GM10847 (cell line): ENCODE results near the gene MMP24OS.

Experiments used
- POLR2A ChIP-seq: IDR thresholded peaks from 2 replicates; pipeline ENCODE4 v1.6.1; 2011; ENCODE audit not compliant: insufficient read length; ENCODE audit errors: extremely low read depth

Gene MMP24OS

DNA sequence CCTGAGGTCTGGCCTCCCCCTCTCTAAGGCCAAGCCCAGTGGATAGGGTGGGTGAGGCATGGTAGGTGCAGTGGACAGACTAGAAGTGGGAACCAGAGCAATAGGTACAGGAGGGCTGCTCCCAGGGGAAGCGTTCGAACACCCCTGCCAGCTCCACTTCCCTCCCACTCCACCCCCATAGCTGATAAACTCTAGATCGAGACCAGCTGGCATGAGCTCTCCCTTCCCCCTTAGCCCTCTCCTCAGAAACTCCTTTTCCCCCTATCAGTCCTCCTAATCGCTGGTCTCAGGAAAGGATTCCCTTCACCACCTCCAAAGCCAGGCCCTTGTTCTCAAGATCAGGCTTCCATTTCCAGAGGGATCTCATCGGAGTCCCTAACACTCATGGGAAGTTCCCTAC, 20.3 kb upstream of the MMP24OS start:
- no peak for TF ChIP-seq POLR2A

DNA sequence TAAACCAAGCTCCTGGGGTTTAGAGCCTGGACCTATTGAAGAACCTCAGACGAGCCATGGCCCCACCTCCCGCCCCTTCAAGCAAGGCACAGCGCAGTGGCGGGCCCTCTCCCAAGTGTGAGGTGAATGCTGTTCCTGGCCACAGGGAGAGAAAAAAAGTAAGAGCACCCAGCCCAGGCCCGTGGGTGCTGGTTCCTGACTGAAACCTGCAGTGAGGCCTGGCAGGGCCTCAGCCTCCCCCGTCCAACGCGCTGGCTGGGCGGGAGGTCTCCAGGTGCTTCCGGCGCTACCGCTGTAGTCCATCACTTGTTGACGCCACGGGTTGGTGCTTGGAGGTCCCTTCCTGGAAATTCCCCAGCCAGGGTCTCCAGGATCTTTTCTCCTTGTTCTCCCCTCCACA, 19.8 kb upstream of the MMP24OS start:
- TF ChIP-seq POLR2A = no peak

- no peak for TF ChIP-seq POLR2A
These were observed 19.2 kb upstream of the MMP24OS start for GRCh38 chr20:35297155-35297554.

GRCh38 chr20:35296101-35296554, 18.2 kb upstream of the MMP24OS start:
- TF ChIP-seq POLR2A = no peak

DNA sequence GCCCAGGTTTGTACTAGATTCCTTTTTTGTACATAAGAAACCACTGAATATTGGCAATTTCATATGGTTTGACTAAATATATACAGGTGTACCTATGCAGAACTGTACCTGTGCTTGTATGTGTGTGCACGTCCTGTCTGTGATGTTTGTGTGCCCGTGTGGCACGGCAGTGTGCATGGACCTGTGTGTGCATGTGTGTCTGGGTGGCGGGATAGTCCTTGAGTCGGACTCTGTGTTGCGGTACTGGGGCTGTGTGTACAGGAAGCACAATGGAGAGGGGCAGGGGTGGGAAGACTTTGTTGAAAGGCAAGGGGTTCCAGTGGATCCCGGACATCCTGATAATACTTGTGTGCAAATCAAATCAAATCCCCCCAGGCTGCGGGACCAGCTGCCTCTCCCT, 17.8 kb upstream of the MMP24OS start:
- TF ChIP-seq POLR2A = no peak

DNA sequence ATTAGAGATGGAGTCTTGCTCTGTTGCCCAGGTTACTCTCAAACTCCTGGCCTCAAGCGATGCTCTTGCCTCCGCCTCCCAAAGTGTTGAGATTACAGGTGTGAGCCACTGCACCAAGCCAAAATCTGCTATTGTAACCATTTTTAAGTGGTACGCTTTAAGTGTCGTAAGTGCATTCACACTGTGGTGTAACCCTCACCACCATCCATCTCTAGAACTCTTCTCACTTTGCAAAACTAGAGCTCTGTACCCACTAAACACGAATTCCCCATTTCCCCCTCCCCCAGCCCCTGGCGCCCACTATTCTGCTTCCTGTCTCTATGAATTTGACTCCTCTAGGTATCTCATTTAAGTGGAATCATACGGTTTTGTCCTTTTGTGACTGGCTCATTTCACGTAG, 17.1 kb upstream of the MMP24OS start:
- TF ChIP-seq POLR2A = no peak

- no peak for TF ChIP-seq POLR2A
These were observed 16.4 kb upstream of the MMP24OS start for GRCh38 chr20:35294293-35294685.

DNA sequence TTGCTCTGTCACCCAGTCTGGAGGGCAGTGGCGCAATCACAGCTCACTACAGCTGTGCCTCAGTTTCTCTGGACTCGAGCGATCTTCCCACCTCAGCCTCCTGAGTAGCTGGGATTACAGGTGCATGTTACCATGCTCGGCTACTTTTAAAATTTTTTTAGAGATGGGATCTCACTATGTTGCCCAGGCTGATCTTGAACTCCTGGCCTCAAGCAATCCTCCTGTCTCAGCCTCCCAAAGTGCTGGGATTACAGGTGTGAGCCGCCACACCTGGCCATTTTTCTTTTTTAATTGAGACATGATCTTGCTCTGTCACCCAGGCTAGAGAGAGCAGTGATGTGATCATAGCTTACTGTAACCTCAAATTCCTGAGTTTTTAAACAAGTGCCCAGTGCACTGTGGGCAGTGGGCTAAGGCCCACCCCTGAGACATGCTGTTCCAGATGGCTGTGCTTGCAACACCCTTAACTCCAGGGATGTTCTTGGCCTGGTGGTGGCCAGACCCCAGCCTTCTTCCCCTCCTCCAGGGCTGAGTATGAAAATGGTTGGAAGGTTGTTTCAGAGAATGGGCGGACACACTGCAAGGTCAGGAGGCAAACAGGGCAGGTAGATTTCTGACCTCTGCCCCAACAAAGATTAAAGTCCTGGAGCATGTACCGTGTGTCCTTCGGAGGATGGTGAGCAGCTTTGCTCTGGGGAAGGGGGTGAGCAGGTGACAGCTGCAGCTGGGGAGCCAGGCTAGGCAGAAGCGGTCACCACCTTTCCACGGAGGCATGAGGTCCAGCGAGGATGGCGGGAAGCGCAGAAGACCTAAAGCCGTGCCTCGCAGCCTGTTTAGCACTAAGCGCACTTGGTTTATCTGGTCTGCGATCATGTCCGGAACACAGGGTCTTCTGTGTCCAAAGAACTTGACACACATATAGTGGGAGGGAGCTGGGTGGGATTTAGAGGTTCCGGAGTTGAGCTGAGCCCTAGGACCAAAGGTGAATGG, 15.7 kb upstream of the MMP24OS start:
- no peak for TF ChIP-seq POLR2A

GRCh38 chr20:35292504-35293285, 14.8 kb upstream of the MMP24OS start:
- no peak for TF ChIP-seq POLR2A

GRCh38 chr20:35291654-35292503, 14.0 kb upstream of the MMP24OS start, which contains the start of gene FAM83C:
FAM83C (minus strand) TSS chr20:35292425; CDS start chr20:35292304, 121 bp downstream.
- no peak for TF ChIP-seq POLR2A

GRCh38 chr20:35290887-35291417, 13.0 kb upstream of the MMP24OS start:
- no peak for TF ChIP-seq POLR2A

- TF ChIP-seq POLR2A = no peak
These were observed 12.4 kb upstream of the MMP24OS start for GRCh38 chr20:35290186-35290886.

- TF ChIP-seq POLR2A = no peak
These were observed 10.6 kb upstream of the MMP24OS start for GRCh38 chr20:35288325-35289060.
